GM12873 (cell line): ENCODE data around the gene KLHL25.
A peak's percentile ranks its signal among the peaks of the same experiment; 100 is the strongest.

Source experiments
- TF ChIP-seq, protein P1 (sequence below): IDR thresholded peaks from 2 replicates; pipeline ENCODE4 v1.5.1; 2012; ENCODE audit warnings: low read depth, mild to moderate bottlenecking, moderate library complexity, low read length, control low read depth; ENCODE audit not compliant: insufficient read depth; ENCODE audit errors: missing control alignments

Gene KLHL25

DNA sequence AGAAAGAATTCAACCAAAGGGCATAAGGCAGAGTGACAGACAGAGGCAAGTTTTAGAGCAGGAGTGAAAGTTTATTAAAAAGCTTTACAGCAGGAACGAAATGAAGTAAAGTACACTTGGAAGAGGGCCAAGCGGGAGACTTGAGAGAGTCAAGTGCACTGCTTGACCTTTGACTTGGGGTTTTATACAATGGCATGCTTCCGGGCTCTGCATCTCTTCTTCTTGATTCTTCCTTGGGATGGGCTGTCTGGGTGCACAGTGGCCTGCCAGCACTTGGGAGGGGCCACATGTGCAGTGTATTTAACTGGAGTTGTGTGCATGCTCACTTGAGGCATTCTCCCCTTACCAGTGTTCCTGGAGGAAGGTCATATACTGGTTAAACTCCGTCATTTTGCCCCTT, 30.4 kb upstream of the KLHL25 start:
- TF ChIP-seq, protein P1, sequence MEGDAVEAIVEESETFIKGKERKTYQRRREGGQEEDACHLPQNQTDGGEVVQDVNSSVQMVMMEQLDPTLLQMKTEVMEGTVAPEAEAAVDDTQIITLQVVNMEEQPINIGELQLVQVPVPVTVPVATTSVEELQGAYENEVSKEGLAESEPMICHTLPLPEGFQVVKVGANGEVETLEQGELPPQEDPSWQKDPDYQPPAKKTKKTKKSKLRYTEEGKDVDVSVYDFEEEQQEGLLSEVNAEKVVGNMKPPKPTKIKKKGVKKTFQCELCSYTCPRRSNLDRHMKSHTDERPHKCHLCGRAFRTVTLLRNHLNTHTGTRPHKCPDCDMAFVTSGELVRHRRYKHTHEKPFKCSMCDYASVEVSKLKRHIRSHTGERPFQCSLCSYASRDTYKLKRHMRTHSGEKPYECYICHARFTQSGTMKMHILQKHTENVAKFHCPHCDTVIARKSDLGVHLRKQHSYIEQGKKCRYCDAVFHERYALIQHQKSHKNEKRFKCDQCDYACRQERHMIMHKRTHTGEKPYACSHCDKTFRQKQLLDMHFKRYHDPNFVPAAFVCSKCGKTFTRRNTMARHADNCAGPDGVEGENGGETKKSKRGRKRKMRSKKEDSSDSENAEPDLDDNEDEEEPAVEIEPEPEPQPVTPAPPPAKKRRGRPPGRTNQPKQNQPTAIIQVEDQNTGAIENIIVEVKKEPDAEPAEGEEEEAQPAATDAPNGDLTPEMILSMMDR: no peak

DNA sequence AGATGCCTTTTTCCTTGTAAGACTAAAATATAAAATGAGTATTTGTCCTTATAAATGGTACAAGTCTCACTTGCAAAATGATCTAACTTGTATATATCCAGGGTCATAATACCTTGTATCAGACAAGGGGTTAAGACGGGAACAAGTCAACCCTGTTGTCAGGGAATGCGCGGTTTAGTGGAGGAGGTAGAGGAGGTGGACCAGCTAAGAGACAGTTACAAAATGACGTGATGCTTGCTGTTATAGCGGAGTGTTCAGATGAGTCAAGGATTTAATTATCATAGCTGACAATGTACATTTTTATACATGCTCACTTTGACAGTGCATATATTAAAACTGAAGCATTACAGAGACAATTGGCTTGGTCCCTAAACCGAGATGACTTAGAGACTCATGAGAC, 26.8 kb upstream of the KLHL25 start:
- TF ChIP-seq, protein P1: no peak

DNA sequence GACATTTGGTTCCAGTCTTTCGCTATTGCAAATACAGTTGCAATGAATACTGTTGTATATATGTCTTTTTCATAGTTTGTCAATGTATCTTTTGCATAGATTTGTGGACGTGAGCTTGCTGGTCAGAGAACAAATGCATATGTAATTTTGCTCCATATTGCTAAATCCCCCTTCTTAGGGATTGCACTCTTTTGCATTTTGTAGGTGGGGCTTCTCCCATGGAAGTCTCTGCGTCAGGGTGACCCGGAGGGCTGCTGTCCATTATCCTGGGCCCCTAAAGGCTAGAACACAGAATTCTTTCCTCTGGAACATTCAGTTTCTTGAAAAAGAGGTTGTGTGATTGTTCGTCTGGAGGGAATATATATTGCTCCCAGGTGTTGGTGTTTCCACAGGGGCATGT, 25.2 kb upstream of the KLHL25 start:
- TF ChIP-seq, protein P1: no peak

DNA sequence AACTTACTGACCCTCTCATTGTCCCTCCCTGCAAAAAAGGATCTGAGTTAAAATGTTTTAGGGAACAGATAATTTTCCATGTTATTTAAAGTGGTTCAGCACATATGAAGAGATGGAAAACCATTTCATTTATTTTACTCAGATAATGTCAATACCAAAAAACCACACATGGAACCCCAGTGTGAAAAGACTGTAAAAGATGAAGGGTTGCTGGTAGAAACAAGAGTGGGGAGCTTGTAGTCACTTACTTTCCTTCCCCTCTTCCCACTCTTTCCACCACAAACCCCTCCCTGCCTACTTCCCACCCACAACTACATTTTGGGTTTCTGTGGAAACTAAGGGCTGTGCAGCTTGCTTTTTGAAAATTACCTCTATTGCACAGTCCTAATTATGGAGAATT, 18.5 kb upstream of the KLHL25 start:
- TF ChIP-seq, protein P1: no peak

DNA sequence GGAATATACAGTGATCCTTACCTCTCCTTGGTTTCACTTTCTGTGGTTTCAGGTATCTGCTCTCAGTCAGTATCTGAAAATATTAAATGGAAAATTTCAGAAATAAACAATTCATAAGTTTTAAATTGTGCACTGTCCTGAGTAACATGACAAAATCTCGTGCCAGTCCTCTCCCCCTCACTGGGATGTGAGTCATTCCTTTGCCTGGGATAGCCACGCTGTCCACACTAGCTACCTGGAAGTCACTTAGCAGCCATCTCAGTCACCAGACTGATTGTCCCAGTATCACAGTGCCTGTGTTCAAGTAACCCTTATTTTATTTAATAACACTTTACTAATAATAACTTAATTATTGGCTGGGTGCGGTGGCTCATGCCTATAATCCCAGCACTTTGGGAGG, 15.3 kb upstream of the KLHL25 start:
- TF ChIP-seq, protein P1: no peak

DNA sequence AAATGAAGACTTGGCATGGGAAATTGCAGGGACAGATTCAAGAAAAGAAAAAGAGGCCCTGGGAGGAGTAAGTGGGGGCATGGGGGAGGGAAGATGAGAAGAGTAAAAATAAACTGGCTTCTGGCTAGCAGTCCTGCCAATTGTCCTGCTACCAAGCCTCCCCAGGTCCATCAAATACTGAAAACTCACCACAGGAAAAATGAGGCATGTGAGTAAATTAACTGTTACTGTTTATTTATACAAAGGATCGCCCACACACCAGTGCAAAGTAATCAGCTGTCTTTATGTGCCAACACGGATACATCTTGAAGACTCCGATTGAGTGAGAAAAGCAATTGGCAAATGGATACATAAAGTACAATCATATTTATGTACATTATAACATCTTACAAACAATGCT, 10.7 kb upstream of the KLHL25 start:
- TF ChIP-seq, protein P1: no peak

DNA sequence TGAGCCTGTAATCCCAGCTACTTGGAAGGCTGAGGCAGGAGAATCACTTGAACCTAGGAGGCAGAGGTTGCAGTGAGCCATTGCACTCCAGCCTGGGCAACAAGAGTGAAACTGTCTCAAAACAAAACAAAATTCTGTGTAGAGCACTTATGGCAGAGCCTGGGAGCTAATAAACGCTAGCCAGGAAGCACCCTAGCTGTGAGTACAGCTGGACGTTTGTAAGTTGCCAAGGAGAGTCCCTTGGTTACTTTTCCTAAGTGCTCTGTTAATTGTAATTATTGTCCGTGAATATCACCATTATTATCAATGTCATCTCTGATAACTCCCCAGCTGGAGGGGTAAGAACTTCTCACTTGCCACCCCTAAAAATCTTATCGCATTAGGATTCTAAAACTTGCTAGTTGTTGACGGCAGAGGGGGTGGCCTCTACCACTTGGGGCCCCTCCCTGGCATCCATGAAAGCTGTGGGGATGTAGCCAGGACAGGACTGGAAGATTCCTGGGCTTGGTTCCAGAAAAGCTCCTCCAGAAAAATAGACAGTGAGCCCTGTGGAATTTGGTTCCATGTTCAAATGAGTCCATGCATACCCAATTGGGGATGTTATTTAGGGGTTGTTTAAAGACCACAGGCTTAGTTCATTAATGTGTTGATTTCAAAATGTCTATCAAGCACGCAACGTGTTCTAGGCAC, 9.9 kb upstream of the KLHL25 start:
- TF ChIP-seq, protein P1: no peak

DNA sequence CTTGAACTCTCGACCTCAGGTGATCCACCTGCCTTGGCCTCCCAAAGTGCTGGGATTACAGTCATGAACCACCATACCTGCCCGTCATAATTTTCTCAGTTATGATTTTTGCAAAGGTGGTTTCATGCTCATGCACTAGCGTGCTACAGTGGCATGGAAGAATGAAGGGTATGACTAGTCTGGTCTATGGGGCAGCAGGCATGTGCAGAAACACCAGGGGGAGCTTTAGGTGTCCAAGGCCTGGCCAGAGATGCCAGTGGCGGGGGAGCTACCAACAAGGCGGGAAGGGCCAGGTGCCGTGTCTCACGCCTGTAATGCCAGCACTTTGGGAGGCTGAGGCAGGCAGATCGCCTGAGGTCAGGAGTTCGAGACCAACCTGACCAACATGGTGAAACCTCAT, 7.9 kb upstream of the KLHL25 start:
- TF ChIP-seq, protein P1: peak; percentile 4
